ENCODE data around the gene ALPK3. TPM values are rescaled to one million over a fixed set of nuclear protein-coding genes. Genes with fewer than 3 reads are reported as not detected.

ALPK3 gene
- total and polyA plus RNA-seq, 2 experiments from 2014 or later = 3.7 to 29.7 TPM

GRCh38 chr15:84800365-84800806 lies 16.8 kb upstream of the ALPK3 start (continued):
- no peak for TF ChIP-seq ZNF462 (CRISPR knock-in tag; IDR thresholded peaks at IDR 0.05)

DNA sequence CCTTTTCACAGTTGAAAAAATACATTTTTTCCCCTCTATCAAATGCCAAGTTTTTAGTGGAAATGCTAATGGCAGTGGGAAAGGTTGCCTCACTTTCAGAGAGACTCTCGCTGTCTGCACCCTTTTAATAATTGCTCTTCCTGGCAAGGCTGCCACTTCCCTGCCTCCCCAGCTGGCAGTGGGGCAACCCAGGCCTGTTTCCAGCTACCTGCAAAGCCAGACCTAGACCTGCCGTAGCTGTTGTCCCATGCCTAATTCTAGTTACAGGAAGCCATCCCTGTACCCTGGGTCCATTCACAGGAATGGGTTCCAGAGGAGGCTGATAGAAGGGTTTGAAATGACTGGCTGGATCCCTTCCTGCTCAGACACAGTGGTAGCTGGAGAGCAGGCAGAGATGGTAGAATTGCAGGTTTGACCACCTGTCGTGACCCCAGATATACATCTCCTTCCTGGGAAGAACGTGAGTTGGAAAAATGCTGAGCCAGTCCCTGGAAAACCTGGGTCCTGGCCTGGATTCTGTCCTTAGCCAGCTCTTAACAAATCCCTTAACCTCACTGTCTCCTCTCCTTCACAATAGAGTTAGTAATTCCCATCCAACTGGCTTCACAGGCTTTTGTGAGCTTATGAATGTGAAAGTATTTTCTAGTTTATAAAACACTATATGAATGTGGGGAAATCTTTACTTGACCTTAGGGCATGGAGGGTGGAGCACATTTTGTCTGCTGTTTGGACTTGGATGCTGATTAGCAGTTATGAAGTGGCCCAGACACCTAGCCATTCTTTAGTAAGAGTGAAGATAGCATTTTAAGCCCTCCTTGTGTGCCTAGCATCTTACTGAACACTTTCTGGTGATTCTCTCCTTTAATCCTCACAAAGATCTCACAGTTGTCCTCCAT lies 12.9 kb upstream of the ALPK3 start:
- Histone ChIP-seq H2AFZ (no peak overlapping the region), H4K20me1 (replicated peaks; ENCODE audit: insufficient read depth) (no peaks in the 10 kb centered on the region), H3K27me3 (ENCODE audit: insufficient read depth) (no peaks in the 10 kb centered on the region), H3K4me1 (ENCODE audit: insufficient read depth) (no peaks in the 10 kb centered on the region), H3K9me2 (ENCODE audit: insufficient read depth) (no peaks in the 10 kb centered on the region), H3K4me2 (no peak overlapping the region), H3K79me2 (replicated peaks; ENCODE audit: insufficient read depth) (no peaks in the 10 kb centered on the region), H3K27ac (ENCODE audit: low read depth) (no peak overlapping the region), H3K36me3 (ENCODE audit: insufficient read depth) (no peaks in the 10 kb centered on the region; the same call in 1 of the 2 replicates), H3K4me3 (no peak overlapping the region), H3F3A (replicated peaks; ENCODE audit: low read depth) (no peaks in the 10 kb centered on the region)
- Mint-ChIP-seq H3K27ac (no peak overlapping the region; the same call in 1 of the 2 replicates), H3K27me3 (ENCODE audit: insufficient read depth, low read depth, poor library complexity) (peaks cover 3% of the 10 kb centered on the region), H3K9me3 (no peaks in the 10 kb centered on the region), H3K36me3 (ENCODE audit: low read depth) (peaks cover 32% of the 10 kb centered on the region), H3K4me3 (no peak overlapping the region), H3K4me1 (no peaks in the 10 kb centered on the region)
- ATAC-seq (no peak), DNase-seq (ENCODE audit: low spot score) (no peak)
- no peak for TF ChIP-seq CREB1 (CRISPR knock-in tag; IDR thresholded peaks at IDR 0.05; ENCODE audit: low read depth)
- no peak for TF ChIP-seq EZH2 (IDR thresholded peaks at IDR 0.05; ENCODE audit: low read depth, unreplicated experiment)
- no peak for TF ChIP-seq ZNF331 (CRISPR knock-in tag; IDR thresholded peaks at IDR 0.05; ENCODE audit: low read depth)
- TF ChIP-seq ZNF462 (CRISPR knock-in tag; IDR thresholded peaks at IDR 0.05) = no peak
- no peak for TF ChIP-seq NANOG (IDR thresholded peaks at IDR 0.05; ENCODE audit: borderline replicate concordance)
- TF ChIP-seq STAT1 (IDR thresholded peaks at IDR 0.05; ENCODE audit: unreplicated experiment) = no peak
- TF ChIP-seq POLR2AphosphoS5 (IDR thresholded peaks at IDR 0.05; ENCODE audit: low read depth) = no peak
- TF ChIP-seq EZH2phosphoT487 (IDR thresholded peaks at IDR 0.05; ENCODE audit: unreplicated experiment) = no peak

All from GM23338 (cell line).